GM12892 (cell line): Measurements from ENCODE around the gene DOCK7.

Experiments
- POLR2A ChIP-seq: IDR thresholded peaks from 2 replicates; pipeline ENCODE4 v1.6.1; 2011; ENCODE audit warnings: low read depth, low read length, control low read depth
- POLR2AphosphoS5 ChIP-seq: IDR thresholded peaks from 2 replicates; pipeline ENCODE4 v1.6.1; 2011; ENCODE audit warnings: low read depth, low read length, control low read depth
- TAF1 ChIP-seq: IDR thresholded peaks from 2 replicates; pipeline ENCODE4 v1.6.1; 2011; ENCODE audit warnings: low read depth, mild to moderate bottlenecking, control low read depth, low read length, borderline replicate concordance

GRCh38 chr1:62523860-62524259 lies 164.3 kb downstream of the DOCK7 start:
- no peak for TF ChIP-seq POLR2A
- TF ChIP-seq POLR2AphosphoS5: no peak
- TF ChIP-seq TAF1: no peak
